Activated B cell treated with CpG ODN at 0.5 μM for 24 hours (primary cell): ENCODE measurements around the gene HEG1. TPM values are rescaled to one million over a fixed set of nuclear protein-coding genes. Genes with fewer than 3 reads are reported as not detected.

ENCODE experiments used
- ATAC-seq: fragments of 200-7000 bp; cut with Tn5 transposase; one replicate; pipeline ENCODE4 v1.10.0; 2021; ENCODE audit warnings: low read depth, mild to moderate bottlenecking, moderate library complexity
- CTCF ChIA-PET: fragments of 350-600 bp; sonication (Branson Sonifier 250); formaldehyde crosslinking; loops from one replicate; lab custom pipeline; 2021; ENCODE audit warnings: antibody characterized with exemption; lab: Charles Lee
- POLR2A ChIA-PET: fragments of 350-600 bp; sonication (Branson Sonifier 250); formaldehyde crosslinking; loops from one replicate; lab custom pipeline; 2021; ENCODE audit warnings: antibody characterized with exemption; lab: Charles Lee
- DNase-seq: peaks from one replicate; pipeline ENCODE4 v3.0.0; 2022
- H3K27ac Mint-ChIP-seq: one replicate; pipeline ENCODE4 v1.8.0; 2020; ENCODE audit warnings: mixed read lengths
- H3K27me3 Mint-ChIP-seq: one replicate; pipeline ENCODE4 v1.8.0; 2021; ENCODE audit warnings: mixed read lengths
- H3K36me3 Mint-ChIP-seq: one replicate; pipeline ENCODE4 v1.8.0; 2021; ENCODE audit warnings: low read depth, mixed read lengths
- H3K4me1 Mint-ChIP-seq: one replicate; pipeline ENCODE4 v1.8.0; 2021; ENCODE audit warnings: mixed read lengths
- H3K4me3 Mint-ChIP-seq: one replicate; pipeline ENCODE4 v1.8.0; 2020; ENCODE audit warnings: mild to moderate bottlenecking, mixed read lengths
- H3K9me3 Mint-ChIP-seq: one replicate; pipeline ENCODE4 v1.8.0; 2020; ENCODE audit warnings: mixed read lengths
- CTCF ChIP-seq: fragments of 200-600 bp; IDR thresholded peaks from one replicate; pipeline ENCODE4 v1.8.0; 2022; ENCODE audit warnings: antibody characterized with exemption, mild to moderate bottlenecking
- intact Hi-C: fragments of 100-400 bp; cut with micrococcal nuclease; formaldehyde crosslinking; loops from one replicate; pipeline ENCODE4 v1.15.1; 2024
- total RNA-seq: library from RNA; stranded (reverse); gene quantifications from 2 replicates; pipeline ENCODE4 v1.2.3, GENCODE V29; 2022

HEG1 gene
- total RNA-seq, 1 donor from 2014 or later: 7.2 TPM

GRCh38 chr3:125075738-125076137 lies 19.9 kb upstream of the HEG1 start:
- POLR2A ChIA-PET: no interaction called here
- Mint-ChIP-seq H3K4me1 (peaks cover 9% of the 10 kb centered on the region), H3K27me3 (no peaks in the 10 kb centered on the region), H3K9me3 (no peaks in the 10 kb centered on the region), H3K4me3 (no peak overlapping the region), H3K27ac (no peak overlapping the region), H3K36me3 (no peaks in the 10 kb centered on the region)
- CTCF ChIA-PET: no interaction called here
- TF ChIP-seq CTCF: no peak
- DNase-seq (no peak), ATAC-seq (no peak)
- intact Hi-C loops: loop anchor here (10.0 kb wide), 1 partner anchor 1839 kb away; no protein-coding TSS in a partner anchor

GRCh38 chr3:125073390-125073905 lies 17.7 kb upstream of the HEG1 start:
- Mint-ChIP-seq H3K27ac (no peak overlapping the region), H3K4me3 (no peak overlapping the region), H3K9me3 (no peaks in the 10 kb centered on the region), H3K27me3 (no peaks in the 10 kb centered on the region), H3K36me3 (no peaks in the 10 kb centered on the region), H3K4me1 (peaks cover 24% of the 10 kb centered on the region)
- TF ChIP-seq CTCF: no peak
- POLR2A ChIA-PET: no interaction called here
- intact Hi-C loops: loop anchor here (10.0 kb wide), 1 partner anchor 1841 kb away; no protein-coding TSS in a partner anchor
- CTCF ChIA-PET: no interaction called here
- ATAC-seq (no peak), DNase-seq (no peak)

GRCh38 chr3:125072749-125073389 lies 17.1 kb upstream of the HEG1 start:
- ChIA-PET POLR2A (no interaction called here), CTCF (no interaction called here)
- Mint-ChIP-seq H3K27me3 (no peaks in the 10 kb centered on the region), H3K27ac (no peak overlapping the region), H3K36me3 (no peaks in the 10 kb centered on the region), H3K9me3 (no peaks in the 10 kb centered on the region), H3K4me1 (peaks cover 23% of the 10 kb centered on the region), H3K4me3 (no peak overlapping the region)
- intact Hi-C loops: loop anchor here (10.0 kb wide), 1 partner anchor 1842 kb away; no protein-coding TSS in a partner anchor
- no peak for TF ChIP-seq CTCF
- DNase-seq: no peak
- no peak for ATAC-seq

- TF ChIP-seq CTCF: no peak
- intact Hi-C loops: loop anchor here (10.0 kb wide), 1 partner anchor 1842 kb away; no protein-coding TSS in a partner anchor
- ChIA-PET POLR2A (no interaction called here), CTCF (no interaction called here)
- Mint-ChIP-seq H3K36me3 (no peaks in the 10 kb centered on the region), H3K27me3 (no peaks in the 10 kb centered on the region), H3K4me1 (peaks cover 21% of the 10 kb centered on the region), H3K9me3 (no peaks in the 10 kb centered on the region), H3K4me3 (no peak overlapping the region), H3K27ac (no peak overlapping the region)
- ATAC-seq (no peak), DNase-seq (no peak)
These were observed 16.5 kb upstream of the HEG1 start for GRCh38 chr3:125072301-125072700.

- POLR2A ChIA-PET: no interaction called here
- no peaks in the 10 kb centered on the region for H3K9me3 Mint-ChIP-seq
- TF ChIP-seq CTCF: no peak
- CTCF ChIA-PET: no interaction called here
- H3K4me3 Mint-ChIP-seq: no peak overlapping the region
- H3K27ac Mint-ChIP-seq: no peak overlapping the region
- intact Hi-C loops: loop anchor here (1.0 to 10.0 kb wide), 2 partner anchors 14 to 1845 kb away; no protein-coding TSS in a partner anchor
- peaks cover 21% of the 10 kb centered on the region for H3K4me1 Mint-ChIP-seq
- H3K27me3 Mint-ChIP-seq: peaks cover 2% of the 10 kb centered on the region
- DNase-seq (no peak), ATAC-seq (no peak)
- H3K36me3 Mint-ChIP-seq: no peaks in the 10 kb centered on the region
These were observed 14.4 kb upstream of the HEG1 start for GRCh38 chr3:125069968-125070745.
